H1 (cell line): ENCODE results near the gene PCGF3. TPM values are rescaled to one million over a fixed set of nuclear protein-coding genes. Genes with fewer than 3 reads are reported as not detected.

ENCODE experiments used
- ASH2L ChIP-seq: fragments of 200-600, 300-600 bp; sonication (generic); IDR thresholded peaks from one replicate; pipeline ENCODE4 v1.7.1; 2017; ENCODE audit warnings: low read length
- CHD2 ChIP-seq: IDR thresholded peaks from 2 replicates; pipeline ENCODE4 v1.6.1; 2012; ENCODE audit warnings: low read length, improper control_type of control experiment
- KDM5A ChIP-seq: fragments of 200-600 bp; IDR thresholded peaks from 2 replicates; pipeline ENCODE4 v1.7.1; 2012; ENCODE audit warnings: mild to moderate bottlenecking, low read length, inconsistent platforms, mixed read lengths
- RBBP5 ChIP-seq: IDR thresholded peaks from 2 replicates; pipeline ENCODE4 v1.7.1; 2012; ENCODE audit warnings: low read depth, mild to moderate bottlenecking, inconsistent platforms, low read length, moderate library complexity, borderline replicate concordance
- SIRT6 ChIP-seq: IDR thresholded peaks from one replicate; pipeline ENCODE4 v1.7.1; 2012; ENCODE audit warnings: low read length, inconsistent platforms
- SP2 ChIP-seq: IDR thresholded peaks from 2 replicates; pipeline ENCODE4 v1.6.1; 2012; ENCODE audit warnings: mild to moderate bottlenecking, low read length, inconsistent platforms
- polyA plus RNA-seq, 7 experiments: library from polyadenylated mRNA; depleted of rRNA in 3 of 7; stranded (reverse) in 5 of 7; unstranded in 2 of 7; fragments of >200 nt in 5 of 7; fragments of 200-250 nt in 2 of 7; gene quantifications; 1 replicate in 5 of 7; 2 replicates in 1 of 7; 4 replicates in 1 of 7; pipeline versions ENCODE4 v1.2.1 to v1.2.3, GENCODE V29; 2011 to 2013; ENCODE audit warnings: missing spikeins in 2 of 7, mixed read lengths in 2 of 7
- total RNA-seq: library from RNA; stranded (reverse); fragmentation: NEBNext Ultra II Directional; extraction: Animal tissue kit (Norgen Biotek cat#: 25700); gene quantifications from 2 replicates; pipeline ENCODE4 v1.2.1, GENCODE V29; 2021
- TF ChIP-seq, protein P1 (sequence below): IDR thresholded peaks from 2 replicates; pipeline ENCODE4 v1.6.1; 2012; ENCODE audit warnings: inconsistent platforms
- TF ChIP-seq, protein P2 (sequence below): IDR thresholded peaks from 2 replicates; pipeline ENCODE4 v1.6.1; 2012; ENCODE audit warnings: inconsistent platforms

The PCGF3 gene
- total and polyA plus RNA-seq, 2 of the 8 experiments (the other 6 are each of a cell fraction or from before 2014, with no cell fraction given), result 52.7 to 52.9 TPM

DNA sequence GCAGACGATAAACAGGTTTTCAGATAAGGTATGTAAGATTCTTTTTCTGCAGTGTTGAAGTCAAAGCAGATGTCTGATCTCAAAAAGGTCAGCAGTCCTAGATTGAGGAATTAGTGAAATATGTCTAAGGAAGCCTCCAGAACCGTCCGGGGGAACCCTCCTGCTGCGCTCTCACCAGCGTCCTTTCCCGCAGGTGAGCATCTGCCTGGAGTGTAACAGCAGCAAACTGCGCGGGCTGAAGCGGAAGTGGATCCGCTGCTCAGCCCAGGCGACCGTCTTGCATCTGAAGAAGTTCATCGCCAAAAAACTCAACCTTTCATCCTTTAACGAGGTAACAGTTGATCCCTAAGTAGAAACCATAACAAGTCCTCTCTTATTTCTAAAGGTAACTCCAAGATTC lies 55.5 kb downstream of the PCGF3 start (continued):
- no peak for TF ChIP-seq ASH2L
- TF ChIP-seq KDM5A, result no peak
- TF ChIP-seq, protein P1, sequence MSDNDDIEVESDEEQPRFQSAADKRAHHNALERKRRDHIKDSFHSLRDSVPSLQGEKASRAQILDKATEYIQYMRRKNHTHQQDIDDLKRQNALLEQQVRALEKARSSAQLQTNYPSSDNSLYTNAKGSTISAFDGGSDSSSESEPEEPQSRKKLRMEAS, result no peak
- TF ChIP-seq, protein P2, sequence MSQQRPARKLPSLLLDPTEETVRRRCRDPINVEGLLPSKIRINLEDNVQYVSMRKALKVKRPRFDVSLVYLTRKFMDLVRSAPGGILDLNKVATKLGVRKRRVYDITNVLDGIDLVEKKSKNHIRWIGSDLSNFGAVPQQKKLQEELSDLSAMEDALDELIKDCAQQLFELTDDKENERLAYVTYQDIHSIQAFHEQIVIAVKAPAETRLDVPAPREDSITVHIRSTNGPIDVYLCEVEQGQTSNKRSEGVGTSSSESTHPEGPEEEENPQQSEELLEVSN, result no peak
- TF ChIP-seq SP2, result no peak
- no peak for TF ChIP-seq SIRT6
- no peak for TF ChIP-seq CHD2
- no peak for TF ChIP-seq RBBP5
